Measurements from ENCODE around the gene CEACAM20.

DNA sequence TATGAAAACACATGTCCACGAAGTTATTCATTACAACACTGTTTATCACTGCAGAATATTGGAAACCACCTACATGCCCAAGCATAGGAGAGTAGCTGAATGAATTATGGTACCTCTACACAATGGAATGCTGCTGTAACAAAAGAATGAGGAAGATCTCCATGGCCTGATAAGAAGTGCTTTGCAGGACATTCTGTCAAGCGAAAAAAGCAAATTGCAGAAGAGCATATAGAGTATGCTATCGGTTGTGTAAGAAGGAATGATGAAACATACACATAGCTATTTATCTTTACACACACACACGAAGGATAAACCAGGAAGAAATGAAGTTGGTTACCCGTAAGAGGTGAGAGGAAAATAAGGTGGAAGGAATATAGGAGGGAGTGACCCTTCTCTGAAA lies 37.5 kb upstream of the CEACAM20 start:
- TF ChIP-seq, protein P1, sequence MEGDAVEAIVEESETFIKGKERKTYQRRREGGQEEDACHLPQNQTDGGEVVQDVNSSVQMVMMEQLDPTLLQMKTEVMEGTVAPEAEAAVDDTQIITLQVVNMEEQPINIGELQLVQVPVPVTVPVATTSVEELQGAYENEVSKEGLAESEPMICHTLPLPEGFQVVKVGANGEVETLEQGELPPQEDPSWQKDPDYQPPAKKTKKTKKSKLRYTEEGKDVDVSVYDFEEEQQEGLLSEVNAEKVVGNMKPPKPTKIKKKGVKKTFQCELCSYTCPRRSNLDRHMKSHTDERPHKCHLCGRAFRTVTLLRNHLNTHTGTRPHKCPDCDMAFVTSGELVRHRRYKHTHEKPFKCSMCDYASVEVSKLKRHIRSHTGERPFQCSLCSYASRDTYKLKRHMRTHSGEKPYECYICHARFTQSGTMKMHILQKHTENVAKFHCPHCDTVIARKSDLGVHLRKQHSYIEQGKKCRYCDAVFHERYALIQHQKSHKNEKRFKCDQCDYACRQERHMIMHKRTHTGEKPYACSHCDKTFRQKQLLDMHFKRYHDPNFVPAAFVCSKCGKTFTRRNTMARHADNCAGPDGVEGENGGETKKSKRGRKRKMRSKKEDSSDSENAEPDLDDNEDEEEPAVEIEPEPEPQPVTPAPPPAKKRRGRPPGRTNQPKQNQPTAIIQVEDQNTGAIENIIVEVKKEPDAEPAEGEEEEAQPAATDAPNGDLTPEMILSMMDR (conservative IDR thresholded peaks at IDR 0.05; ENCODE audit: low read length): no peak
- TF ChIP-seq EZH2phosphoT487 (IDR thresholded peaks at IDR 0.05; ENCODE audit: borderline replicate concordance): no peak
